ENCODE results near the gene ENKD1.

DNA sequence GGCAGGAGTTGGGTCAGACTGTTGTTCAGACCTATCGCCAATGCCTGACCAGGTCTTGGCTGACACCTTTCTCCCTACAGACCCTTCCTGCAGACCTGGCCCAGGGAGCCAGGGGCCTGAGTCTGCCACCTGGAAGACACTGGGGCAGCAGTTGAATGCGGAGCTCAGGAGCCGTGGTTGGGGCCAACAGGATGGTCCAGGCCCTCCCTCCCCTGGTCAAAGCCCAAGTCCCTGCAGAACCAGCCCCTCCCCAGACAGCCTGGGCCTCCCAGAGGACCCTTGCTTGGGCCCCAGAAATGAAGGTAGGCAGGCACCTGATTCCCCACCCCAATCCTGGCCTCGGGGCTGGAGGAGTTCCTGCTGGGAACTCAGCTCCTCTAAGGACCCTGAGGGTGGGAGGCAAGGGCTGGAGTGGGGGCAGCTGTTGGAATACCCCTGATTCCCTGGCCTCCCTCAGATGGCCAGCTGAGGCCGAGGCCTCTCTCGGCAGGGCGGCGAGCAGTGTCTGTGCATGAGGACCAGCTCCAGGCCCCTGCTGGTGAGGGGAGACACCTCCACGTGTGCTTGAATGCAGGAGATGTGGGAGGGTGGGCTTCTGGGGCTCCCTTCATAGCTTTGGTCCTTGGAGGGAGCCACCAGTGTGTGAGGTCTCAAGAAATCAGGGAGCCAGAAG, 10.1 kb downstream of the ENKD1 start:
- TF ChIP-seq, protein P1, sequence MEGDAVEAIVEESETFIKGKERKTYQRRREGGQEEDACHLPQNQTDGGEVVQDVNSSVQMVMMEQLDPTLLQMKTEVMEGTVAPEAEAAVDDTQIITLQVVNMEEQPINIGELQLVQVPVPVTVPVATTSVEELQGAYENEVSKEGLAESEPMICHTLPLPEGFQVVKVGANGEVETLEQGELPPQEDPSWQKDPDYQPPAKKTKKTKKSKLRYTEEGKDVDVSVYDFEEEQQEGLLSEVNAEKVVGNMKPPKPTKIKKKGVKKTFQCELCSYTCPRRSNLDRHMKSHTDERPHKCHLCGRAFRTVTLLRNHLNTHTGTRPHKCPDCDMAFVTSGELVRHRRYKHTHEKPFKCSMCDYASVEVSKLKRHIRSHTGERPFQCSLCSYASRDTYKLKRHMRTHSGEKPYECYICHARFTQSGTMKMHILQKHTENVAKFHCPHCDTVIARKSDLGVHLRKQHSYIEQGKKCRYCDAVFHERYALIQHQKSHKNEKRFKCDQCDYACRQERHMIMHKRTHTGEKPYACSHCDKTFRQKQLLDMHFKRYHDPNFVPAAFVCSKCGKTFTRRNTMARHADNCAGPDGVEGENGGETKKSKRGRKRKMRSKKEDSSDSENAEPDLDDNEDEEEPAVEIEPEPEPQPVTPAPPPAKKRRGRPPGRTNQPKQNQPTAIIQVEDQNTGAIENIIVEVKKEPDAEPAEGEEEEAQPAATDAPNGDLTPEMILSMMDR (IDR thresholded peaks at IDR 0.05): no peak
- TF ChIP-seq POLR2A (IDR thresholded peaks at IDR 0.05): no peak

All from lower leg skin (tissue), 3 donors.